ENCODE measurements around the gene PDLIM7.

PDLIM7 gene

GRCh38 chr5:177444106-177445051 lies 53.0 kb downstream of the PDLIM7 start:
- no peak for DNase-seq (ENCODE audit: low read depth)

- DNase-seq (ENCODE audit: low read depth): no peak
These were observed 54.0 kb downstream of the PDLIM7 start for GRCh38 chr5:177443144-177443983.

GRCh38 chr5:177442066-177442826 lies 55.2 kb downstream of the PDLIM7 start:
- DNase-seq (ENCODE audit: low read depth): no peak

- DNase-seq (ENCODE audit: low read depth): no peak
These were observed 56.2 kb downstream of the PDLIM7 start for GRCh38 chr5:177440990-177441780.

- no peak for DNase-seq (ENCODE audit: low read depth)
These were observed 57.0 kb downstream of the PDLIM7 start for GRCh38 chr5:177440211-177440989.

- no peak for DNase-seq (ENCODE audit: low read depth)
These were observed 57.8 kb downstream of the PDLIM7 start for GRCh38 chr5:177439518-177440053.

GRCh38 chr5:177438468-177438867 lies 58.9 kb downstream of the PDLIM7 start:
- DNase-seq (ENCODE audit: low read depth): no peak

- DNase-seq (ENCODE audit: low read depth): no peak
These were observed 59.8 kb downstream of the PDLIM7 start for GRCh38 chr5:177437623-177438022.

- DNase-seq (ENCODE audit: low read depth): no peak
These were observed 61.4 kb downstream of the PDLIM7 start for GRCh38 chr5:177435847-177436536.

GRCh38 chr5:177434942-177435738 lies 62.3 kb downstream of the PDLIM7 start:
- DNase-seq (ENCODE audit: low read depth): no peak

GRCh38 chr5:177434437-177434836 lies 63.0 kb downstream of the PDLIM7 start:
- DNase-seq (ENCODE audit: low read depth): no peak

GRCh38 chr5:177433658-177434217 lies 63.7 kb downstream of the PDLIM7 start:
- no peak for DNase-seq (ENCODE audit: low read depth)

Data from amniotic epithelial cell (primary cell).